PFSK-1 (cell line): ENCODE data around the gene CSNK1G2.

Source experiments
- FOXP2 ChIP-seq: optimal IDR thresholded peaks from 2 replicates; pipeline ENCODE3; 2011; ENCODE audit warnings: borderline replicate concordance, control low read depth, inconsistent platforms; ENCODE audit not compliant: insufficient read depth; ENCODE audit errors: extremely low read length, extremely low read depth
- POLR2AphosphoS5 ChIP-seq: IDR thresholded peaks from 2 replicates; pipeline ENCODE4 v1.6.1; 2012; ENCODE audit warnings: low read depth, mild to moderate bottlenecking, control low read depth, low read length, moderate library complexity
- SIN3A ChIP-seq: IDR thresholded peaks from 2 replicates; pipeline ENCODE4 v1.6.1; 2012; ENCODE audit warnings: mild to moderate bottlenecking, low read length, moderate library complexity, borderline replicate concordance; ENCODE audit not compliant: insufficient read depth
- TAF1 ChIP-seq: IDR thresholded peaks from 2 replicates; pipeline ENCODE4 v1.6.1; 2012; ENCODE audit warnings: low read length, control low read depth, borderline replicate concordance; ENCODE audit not compliant: insufficient read depth
- TF ChIP-seq, protein P1 (sequence below), 2 experiments: IDR thresholded peaks; 2 replicates each; pipeline versions ENCODE4 v1.6.1 to v1.8.0; 2011 to 2012; ENCODE audit warnings: low read depth in 2 of 2, low read length in 2 of 2, control low read depth in 1 of 2, inconsistent platforms in 1 of 2, mild to moderate bottlenecking in 1 of 2, moderate library complexity in 1 of 2; ENCODE audit not compliant: insufficient read depth in 1 of 2

The CSNK1G2 gene

DNA sequence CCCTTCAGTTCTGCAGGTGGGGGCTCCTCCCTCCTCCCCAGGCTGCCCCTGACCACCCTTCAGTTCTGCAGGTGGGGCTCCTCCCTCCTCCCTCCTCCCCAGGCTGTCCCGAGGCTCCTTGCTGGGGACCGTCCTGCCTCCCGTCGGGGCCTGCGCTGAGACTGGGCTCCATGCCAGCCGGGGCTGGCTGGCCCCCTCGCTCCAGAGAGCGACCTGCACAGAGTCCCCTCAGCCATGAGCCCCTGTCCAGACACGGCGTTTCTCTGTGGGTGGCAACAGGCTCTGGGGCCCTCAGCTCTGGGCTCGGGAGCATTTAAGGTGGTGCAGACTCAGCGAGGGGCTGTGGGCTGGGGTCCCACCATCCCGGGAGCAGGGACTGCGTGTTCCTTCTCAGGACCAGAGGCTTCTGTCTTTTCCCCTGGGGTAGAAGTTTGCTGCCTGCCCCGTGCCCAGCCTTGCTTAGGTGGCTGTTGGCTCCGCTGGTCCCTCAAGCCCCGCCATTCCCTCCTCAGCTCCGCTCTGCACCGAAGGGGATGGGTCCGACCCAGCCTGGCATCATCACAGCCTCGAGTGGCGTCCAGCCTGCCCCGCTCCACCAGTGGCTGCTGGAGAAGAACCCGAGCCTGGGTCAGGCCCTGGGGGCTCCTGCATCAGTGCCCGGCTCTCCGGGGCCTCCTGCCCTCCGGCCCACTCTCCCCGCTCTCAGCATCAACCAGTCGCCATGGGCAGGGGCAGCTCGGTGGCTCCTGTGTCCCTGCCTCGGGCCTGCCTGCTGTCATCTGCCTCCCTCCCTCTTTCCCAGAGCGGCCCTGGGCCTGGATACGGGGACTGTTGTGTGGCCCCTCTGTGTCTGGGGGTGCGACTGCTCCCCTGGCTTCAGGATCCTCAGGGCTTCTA, 27.6 kb downstream of the CSNK1G2 start:
- TF ChIP-seq TAF1 (no peak), FOXP2 (no peak), SIN3A (no peak), POLR2AphosphoS5 (no peak)

DNA sequence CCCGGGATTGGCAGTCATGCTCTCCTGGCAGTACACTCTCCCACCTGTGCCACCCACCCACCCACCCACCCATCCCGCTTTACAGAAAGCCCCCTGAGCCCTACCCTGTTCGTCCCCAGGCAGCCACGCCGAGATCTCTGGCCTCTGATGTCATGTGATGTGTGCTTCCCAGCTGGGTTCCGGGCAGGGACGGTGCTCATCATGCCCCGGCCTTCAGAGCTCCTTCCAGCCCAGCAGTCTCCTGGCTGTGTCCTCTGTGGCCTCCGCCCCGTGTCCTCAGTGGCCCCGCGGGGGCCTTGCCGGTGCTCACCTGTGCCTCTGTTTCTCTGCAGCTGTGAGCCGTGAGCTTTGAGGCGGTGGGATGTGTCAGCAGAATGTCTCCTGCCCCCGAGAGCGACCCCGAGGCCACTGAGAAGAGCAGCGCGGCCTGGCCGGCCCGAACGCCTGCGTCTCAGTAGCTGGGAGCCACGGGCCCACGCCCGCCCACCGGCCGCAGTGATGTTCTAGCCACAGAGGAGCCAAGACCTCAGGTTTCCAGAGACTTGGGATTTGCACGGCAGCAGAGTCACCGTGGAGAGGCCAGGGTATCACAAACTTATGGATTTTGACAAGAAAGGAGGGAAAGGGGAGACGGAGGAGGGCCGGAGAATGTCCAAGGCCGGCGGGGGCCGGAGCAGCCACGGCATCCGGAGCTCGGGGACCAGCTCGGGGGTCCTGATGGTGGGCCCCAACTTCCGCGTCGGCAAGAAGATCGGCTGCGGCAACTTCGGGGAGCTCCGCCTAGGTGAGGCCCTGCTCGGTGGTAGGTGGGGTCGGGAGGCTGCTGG, 28.4 kb downstream of the CSNK1G2 start:
- TF ChIP-seq FOXP2 (no peak), SIN3A (no peak), POLR2AphosphoS5 (no peak), TAF1 (no peak)
- TF ChIP-seq, protein P1, sequence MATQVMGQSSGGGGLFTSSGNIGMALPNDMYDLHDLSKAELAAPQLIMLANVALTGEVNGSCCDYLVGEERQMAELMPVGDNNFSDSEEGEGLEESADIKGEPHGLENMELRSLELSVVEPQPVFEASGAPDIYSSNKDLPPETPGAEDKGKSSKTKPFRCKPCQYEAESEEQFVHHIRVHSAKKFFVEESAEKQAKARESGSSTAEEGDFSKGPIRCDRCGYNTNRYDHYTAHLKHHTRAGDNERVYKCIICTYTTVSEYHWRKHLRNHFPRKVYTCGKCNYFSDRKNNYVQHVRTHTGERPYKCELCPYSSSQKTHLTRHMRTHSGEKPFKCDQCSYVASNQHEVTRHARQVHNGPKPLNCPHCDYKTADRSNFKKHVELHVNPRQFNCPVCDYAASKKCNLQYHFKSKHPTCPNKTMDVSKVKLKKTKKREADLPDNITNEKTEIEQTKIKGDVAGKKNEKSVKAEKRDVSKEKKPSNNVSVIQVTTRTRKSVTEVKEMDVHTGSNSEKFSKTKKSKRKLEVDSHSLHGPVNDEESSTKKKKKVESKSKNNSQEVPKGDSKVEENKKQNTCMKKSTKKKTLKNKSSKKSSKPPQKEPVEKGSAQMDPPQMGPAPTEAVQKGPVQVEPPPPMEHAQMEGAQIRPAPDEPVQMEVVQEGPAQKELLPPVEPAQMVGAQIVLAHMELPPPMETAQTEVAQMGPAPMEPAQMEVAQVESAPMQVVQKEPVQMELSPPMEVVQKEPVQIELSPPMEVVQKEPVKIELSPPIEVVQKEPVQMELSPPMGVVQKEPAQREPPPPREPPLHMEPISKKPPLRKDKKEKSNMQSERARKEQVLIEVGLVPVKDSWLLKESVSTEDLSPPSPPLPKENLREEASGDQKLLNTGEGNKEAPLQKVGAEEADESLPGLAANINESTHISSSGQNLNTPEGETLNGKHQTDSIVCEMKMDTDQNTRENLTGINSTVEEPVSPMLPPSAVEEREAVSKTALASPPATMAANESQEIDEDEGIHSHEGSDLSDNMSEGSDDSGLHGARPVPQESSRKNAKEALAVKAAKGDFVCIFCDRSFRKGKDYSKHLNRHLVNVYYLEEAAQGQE (IDR thresholded peaks at IDR 0.05; ENCODE audit: insufficient read depth in 1 of 2, low read depth in 2 of 2, low read length in 2 of 2), result no peak

DNA sequence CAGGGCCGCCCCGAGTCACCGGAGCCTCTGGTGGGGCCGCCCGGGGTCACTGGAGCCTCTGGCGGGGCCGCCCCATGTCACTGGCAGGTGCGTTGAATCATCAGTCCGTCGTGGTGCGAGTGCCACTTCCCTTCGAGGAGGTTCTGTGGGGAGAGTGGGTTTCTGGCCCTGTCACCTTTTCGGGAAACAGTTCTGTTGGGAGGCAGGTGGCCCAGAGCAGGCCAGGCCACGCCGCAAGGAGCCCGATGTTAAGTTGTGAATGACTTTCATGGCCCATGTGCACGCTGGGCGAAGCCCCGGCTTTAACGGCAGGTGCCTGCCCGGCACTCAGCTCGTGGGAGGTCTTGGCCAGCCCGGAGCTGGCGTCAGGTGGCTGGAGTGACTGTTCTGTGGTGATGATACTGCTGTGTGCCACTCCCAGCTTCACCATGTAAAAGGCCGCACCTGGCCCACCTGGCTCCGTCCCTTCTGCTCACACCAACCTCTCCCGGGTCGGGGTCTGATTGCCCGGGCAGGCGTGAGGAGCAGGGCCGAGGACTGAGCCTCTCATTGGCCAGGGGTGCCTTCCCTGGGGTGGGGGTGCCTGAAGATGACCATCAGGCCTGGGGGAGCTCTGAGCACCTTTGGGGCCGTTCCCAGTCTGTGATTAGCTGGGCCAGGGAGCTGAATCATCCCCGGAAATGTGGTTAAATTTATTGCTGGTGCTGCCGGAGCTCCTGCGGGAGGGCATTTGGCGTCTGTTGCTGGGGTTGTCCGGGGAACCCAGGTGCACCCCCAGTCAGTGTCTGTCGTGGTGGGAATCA, 29.2 kb downstream of the CSNK1G2 start:
- TF ChIP-seq POLR2AphosphoS5 (no peak), FOXP2 (no peak), SIN3A (no peak), TAF1 (no peak)
- TF ChIP-seq, protein P1 (IDR thresholded peaks at IDR 0.05; ENCODE audit: insufficient read depth in 1 of 2, low read depth in 2 of 2, low read length in 2 of 2), result no peak

DNA sequence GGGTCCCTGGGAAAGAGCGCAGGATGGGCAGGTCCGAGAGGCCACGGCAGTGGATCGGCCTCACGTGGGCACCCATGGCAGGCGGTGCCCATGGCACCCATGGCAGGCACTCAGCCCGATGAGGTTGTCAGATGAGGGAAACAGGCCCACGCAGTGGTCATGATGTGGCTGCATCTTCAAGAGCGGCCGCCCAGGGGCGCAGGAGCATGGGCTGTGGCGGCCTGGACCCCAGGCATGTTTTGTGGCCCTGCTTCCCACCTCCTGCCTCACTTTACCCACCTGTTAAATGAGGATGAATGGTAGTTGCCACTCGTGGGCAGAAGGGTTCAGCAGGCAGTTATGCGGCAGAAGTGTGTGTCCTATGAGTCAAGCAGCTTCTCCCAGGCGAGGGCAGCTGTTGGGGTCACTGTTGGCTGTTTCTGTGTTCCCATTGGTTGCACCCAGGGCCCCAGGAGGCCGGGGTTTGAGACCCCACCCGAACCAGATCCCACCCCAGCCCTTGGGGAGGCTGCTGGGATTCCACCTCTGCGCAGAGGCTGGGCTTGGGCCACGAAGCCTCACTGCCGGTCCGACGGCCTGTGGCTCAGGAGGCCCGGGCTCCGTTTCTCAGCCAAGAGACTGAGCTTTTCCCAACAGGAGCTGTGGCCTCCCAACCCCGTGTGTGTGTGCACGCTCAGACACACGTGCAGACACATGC, 30.0 kb downstream of the CSNK1G2 start:
- TF ChIP-seq, protein P1 (IDR thresholded peaks at IDR 0.05; ENCODE audit: insufficient read depth in 1 of 2, low read depth in 2 of 2, low read length in 2 of 2), result no peak
- TF ChIP-seq TAF1 (no peak), SIN3A (no peak), POLR2AphosphoS5 (no peak)
